Ovary (tissue), 9 donors: ENCODE measurements around the gene TMIGD2. TPM values are rescaled to one million over a fixed set of nuclear protein-coding genes. Genes with fewer than 3 reads are reported as not detected.
A peak's percentile ranks its signal among the peaks of the same experiment; 100 is the strongest.

Experiments
- DNase-seq, 5 donors: peaks; one replicate each; pipeline ENCODE4 v3.0.0-alpha.2; 2019 to 2020
- H3K27ac ChIP-seq, 2 donors: fragments of 200-600 bp; one replicate each; pipeline versions ENCODE4 v1.5.1 to v1.8.0; 2019 to 2022
- H3K27me3 ChIP-seq: fragments of 200-600 bp; one replicate; pipeline ENCODE4 v1.8.0; 2022
- H3K36me3 ChIP-seq: fragments of 200-600 bp; sonication (generic); one replicate; pipeline ENCODE4 v1.5.1; 2019
- H3K4me1 ChIP-seq: one replicate; pipeline ENCODE4 v1.8.1; 2013; ENCODE audit warnings: mild to moderate bottlenecking, moderate library complexity; ENCODE audit not compliant: insufficient read depth
- H3K4me3 ChIP-seq: fragments of 200-600 bp; sonication (generic); one replicate; pipeline ENCODE4 v1.5.1; 2017
- H3K9me3 ChIP-seq, 2 donors: fragments of 200-600 bp in 1 of 2; sonication (generic) in 1 of 2; one replicate each; pipeline versions ENCODE4 v1.5.1 to v1.8.1; 2013 to 2019; ENCODE audit warnings: mild to moderate bottlenecking in 1 of 2, moderate library complexity in 1 of 2
- EP300 ChIP-seq: sonication (generic); formaldehyde crosslinking; IDR thresholded peaks from one replicate; pipeline ENCODE4 v1.6.1; 2017; ENCODE audit warnings: antibody characterized with exemption
- POLR2A ChIP-seq: fragments of 450-650 bp; IDR thresholded peaks from one replicate; pipeline ENCODE4 v1.6.1; 2017; ENCODE audit warnings: antibody characterized with exemption, mild to moderate bottlenecking, moderate library complexity
- WGBS, 3 donors: extraction: QIAGEN DNeasy Blood & Tissue Kit in 1 of 3; methylation state at CpG; one replicate each; pipeline versions ENCODE4 v1.1.5 to v1.1.7; 2013 to 2017; 5-methylcytosine and 5-hydroxymethylcytosine counted together
- intact Hi-C, 4 donors: fragments of 100-400 bp; cut with DNase I; formaldehyde crosslinking; loops; one replicate each; pipeline versions ENCODE4 v1.11.0 to v1.15.1; 2022 to 2023
- polyA plus RNA-seq, 2 donors: library from polyadenylated mRNA; stranded (reverse); fragments of 200-250 nt in 1 of 2; fragments of 350-450 nt in 1 of 2; fragmentation: Illumina TruSeq in 1 of 2; extraction: RNeasy Lipid Tissue Mini Kit (QIAGEN cat#74804) in 1 of 2; gene quantifications; one replicate each; pipeline ENCODE4 v1.2.3, GENCODE V29; 2013 to 2014
- total RNA-seq, 7 donors: library from RNA; depleted of rRNA in 2 of 7; stranded (reverse); fragments of >200 nt in 2 of 7; fragmentation: NEBNext Ultra II Directional in 3 of 7; extraction: Animal tissue kit (Norgen Biotek cat#: 25700) in 3 of 7; gene quantifications; one replicate each; pipeline versions ENCODE4 v1.1.0 to v1.2.4, GENCODE V29; 2016 to 2023
- TF ChIP-seq, protein P1 (sequence below), 3 donors: fragments of 450-650 bp in 2 of 3; fragments of 200-600 bp in 1 of 3; IDR thresholded peaks; one replicate each; pipeline versions ENCODE4 v1.5.1 to v1.8.0; 2016 to 2022; ENCODE audit warnings: antibody characterized with exemption in 3 of 3, mild to moderate bottlenecking in 1 of 3
- donor health status: DM: no; HTN: no; CAD: no; lungs with moderate emphysema.
- donor health status: DM: no; HTN: no; CAD: no.
- donor health status: Bipolar disorder and iron deficiency.
- donor health status: DM: yes; HTN: yes; CAD: no.
- donor health status: DM: no; HTN: no; CAD: no.
- donor health status: DM: yes; HTN: yes; CAD: no.

The TMIGD2 gene
- total and polyA plus RNA-seq, 9 donors, result 0.29 to 0.36 TPM; not detected in 7

DNA sequence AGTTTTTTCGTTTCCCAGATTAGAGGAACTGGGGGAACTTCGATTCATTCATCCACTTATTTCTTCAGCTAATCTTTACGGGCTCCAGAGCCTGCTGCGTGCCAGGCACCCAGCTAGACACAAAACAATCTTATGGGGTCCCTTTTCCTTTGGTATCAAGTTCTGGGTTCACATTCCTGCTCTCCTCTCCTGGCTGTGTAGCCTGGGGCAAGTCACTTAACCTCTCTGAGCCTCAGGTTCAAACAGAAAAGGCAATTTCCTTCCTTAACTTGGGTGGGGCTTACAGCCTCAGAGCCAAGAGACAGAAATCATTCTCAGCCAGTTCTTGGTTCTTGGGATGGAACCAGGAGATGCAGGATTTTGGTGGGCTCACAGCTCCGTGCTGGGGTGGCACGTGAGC is 17.2 kb downstream of the TMIGD2 start:
- no peak for TF ChIP-seq EP300
- TF ChIP-seq, protein P1, sequence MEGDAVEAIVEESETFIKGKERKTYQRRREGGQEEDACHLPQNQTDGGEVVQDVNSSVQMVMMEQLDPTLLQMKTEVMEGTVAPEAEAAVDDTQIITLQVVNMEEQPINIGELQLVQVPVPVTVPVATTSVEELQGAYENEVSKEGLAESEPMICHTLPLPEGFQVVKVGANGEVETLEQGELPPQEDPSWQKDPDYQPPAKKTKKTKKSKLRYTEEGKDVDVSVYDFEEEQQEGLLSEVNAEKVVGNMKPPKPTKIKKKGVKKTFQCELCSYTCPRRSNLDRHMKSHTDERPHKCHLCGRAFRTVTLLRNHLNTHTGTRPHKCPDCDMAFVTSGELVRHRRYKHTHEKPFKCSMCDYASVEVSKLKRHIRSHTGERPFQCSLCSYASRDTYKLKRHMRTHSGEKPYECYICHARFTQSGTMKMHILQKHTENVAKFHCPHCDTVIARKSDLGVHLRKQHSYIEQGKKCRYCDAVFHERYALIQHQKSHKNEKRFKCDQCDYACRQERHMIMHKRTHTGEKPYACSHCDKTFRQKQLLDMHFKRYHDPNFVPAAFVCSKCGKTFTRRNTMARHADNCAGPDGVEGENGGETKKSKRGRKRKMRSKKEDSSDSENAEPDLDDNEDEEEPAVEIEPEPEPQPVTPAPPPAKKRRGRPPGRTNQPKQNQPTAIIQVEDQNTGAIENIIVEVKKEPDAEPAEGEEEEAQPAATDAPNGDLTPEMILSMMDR (IDR thresholded peaks at IDR 0.05), result no peak
- no peak for TF ChIP-seq POLR2A
- Histone ChIP-seq H3K9me3 (no peaks in the 10 kb centered on the region), H3K27me3 (no peaks in the 10 kb centered on the region), H3K4me3 (no peak overlapping the region), H3K27ac (no peak overlapping the region), H3K4me1 (no peaks in the 10 kb centered on the region), H3K36me3 (no peaks in the 10 kb centered on the region)
- DNase-seq, result no peak
- intact Hi-C loops, result no loop called here
- 49 to 70% (median 60%) methylated on average over 6 of the region's 6 CpGs for WGBS, 3 donors

DNA sequence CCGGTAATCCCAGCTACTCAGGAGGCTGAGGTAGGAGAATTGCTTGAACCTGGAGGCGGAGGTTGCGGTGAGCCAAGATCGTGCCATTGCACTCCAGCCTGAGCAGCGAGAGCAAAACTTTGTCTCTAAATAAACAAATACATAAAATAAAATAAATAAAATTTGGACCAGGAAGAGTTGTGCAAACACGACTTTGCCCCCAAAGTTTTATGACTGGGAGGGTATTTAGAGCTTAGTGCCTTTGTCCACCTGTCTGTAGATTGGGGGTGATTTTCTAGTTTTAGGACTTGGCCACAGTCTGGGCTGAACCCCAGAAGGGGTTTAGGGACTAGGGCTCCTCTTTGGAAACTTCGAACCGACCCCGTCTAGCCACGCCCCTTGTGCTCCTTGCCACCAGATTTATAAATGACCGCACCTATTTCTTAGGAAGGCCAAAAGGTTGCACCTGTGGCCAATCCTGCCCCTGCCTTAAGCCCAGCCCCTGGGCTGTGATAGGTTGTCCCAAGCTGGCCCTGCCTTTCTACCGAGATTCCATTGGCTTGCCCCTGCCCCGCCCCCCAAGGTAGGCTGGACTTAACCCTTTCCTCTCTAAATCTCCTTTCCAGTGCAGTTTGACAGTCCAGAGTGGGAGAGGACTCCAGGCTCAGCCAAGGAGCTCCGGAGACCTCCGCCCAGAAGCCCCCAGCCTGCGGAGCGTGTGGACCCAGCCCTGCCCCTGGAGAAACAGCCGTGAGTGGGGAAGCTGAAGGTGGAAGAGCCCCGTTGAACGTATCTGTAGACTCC is 17.8 kb downstream of the TMIGD2 start:
- H3K36me3 ChIP-seq, result no peaks in the 10 kb centered on the region
- no peaks in the 10 kb centered on the region for H3K27me3 ChIP-seq
- peaks cover 3% of the 10 kb centered on the region for H3K4me1 ChIP-seq
- TF ChIP-seq POLR2A, result no peak
- TF ChIP-seq, protein P1 (IDR thresholded peaks at IDR 0.05), result no peak
- TF ChIP-seq EP300, result no peak
- WGBS, 3 donors, result 26 to 29% (median 27%) methylated on average over 20 of the region's 20 CpGs
- H3K4me3 ChIP-seq, result no peak overlapping the region
- no peak for DNase-seq
- no peaks in the 10 kb centered on the region for H3K9me3 ChIP-seq
- intact Hi-C loops, result no loop called here
- H3K27ac ChIP-seq, result no peak overlapping the region

DNA sequence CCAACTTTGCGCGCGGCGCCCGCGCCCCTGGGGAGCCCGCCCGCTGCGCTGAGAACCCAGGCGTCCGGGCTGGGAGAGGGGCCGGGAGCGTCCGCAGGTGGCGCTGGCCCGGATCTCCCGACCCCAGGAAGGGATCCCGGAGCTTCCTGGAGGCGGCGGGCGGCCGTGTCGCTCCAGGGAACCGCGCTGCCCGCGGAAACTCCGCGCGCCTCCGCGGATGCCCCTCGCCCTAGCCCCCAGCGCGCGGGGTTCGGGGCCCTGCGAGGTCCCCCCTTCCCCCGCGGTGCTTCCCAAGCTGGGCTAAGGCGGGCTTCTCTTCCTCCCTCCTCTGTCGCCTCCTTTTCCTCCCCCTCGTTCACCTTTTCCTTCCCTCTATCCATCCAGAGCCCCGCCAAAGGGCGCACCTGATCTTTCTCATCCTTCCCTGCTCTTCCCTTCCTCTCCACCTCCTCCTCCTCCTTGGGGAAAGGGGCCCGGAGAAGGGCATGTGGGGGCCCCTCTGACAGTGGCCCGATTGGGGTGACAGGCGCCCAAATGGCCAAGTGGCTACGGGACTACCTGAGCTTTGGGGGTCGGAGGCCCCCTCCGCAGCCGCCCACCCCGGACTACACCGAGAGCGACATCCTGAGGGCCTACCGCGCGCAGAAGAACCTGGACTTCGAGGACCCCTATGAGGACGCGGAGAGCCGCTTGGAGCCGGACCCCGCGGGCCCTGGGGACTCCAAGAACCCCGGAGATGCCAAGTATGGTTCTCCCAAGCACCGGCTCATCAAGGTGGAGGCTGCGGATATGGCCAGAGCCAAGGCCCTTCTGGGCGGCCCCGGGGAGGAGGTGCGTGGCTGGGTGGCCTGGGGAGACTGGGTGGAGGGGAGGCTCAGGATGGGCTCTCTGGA is 22.4 kb downstream of the TMIGD2 start:
- H3K27me3 ChIP-seq, result no peaks in the 10 kb centered on the region

DNA sequence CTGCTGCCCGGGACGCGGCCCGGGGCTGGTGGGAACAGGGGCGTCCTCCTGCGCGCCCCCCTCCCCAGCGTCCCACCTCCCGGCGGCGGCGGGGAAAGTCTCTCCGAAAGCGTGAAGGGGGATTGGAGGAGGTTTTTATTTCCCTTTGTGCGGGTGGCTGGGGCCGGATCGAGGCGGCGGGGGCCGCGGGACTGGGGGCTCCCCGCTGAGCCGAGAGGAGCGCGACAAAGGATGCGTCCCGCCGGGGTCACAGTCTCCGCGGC is 23.0 kb downstream of the TMIGD2 start:
- Histone ChIP-seq H3K27ac (no peak overlapping the region), H3K9me3 (no peaks in the 10 kb centered on the region), H3K4me1 (peaks cover 3% of the 10 kb centered on the region), H3K4me3 (peak overlapping the region; percentile 24), H3K36me3 (no peaks in the 10 kb centered on the region), H3K27me3 (no peaks in the 10 kb centered on the region)
- TF ChIP-seq POLR2A (no peak), EP300 (no peak)
- TF ChIP-seq, protein P1 (IDR thresholded peaks at IDR 0.05), result no peak
- WGBS, 3 donors, result 0 to 1% (median 0%) methylated on average over 16 to 30 of the region's 30 CpGs
- intact Hi-C loops, result no loop called here
- DNase-seq, result no peak

More for the DNA sequence above, 22.4 kb downstream of the TMIGD2 start:
- H3K4me1 ChIP-seq, result peaks cover 3% of the 10 kb centered on the region
- WGBS, 3 donors, result 2 to 4% (median 3%) methylated on average over 62 to 71 of the region's 71 CpGs
- H3K27ac ChIP-seq, result no peak overlapping the region
- no peaks in the 10 kb centered on the region for H3K9me3 ChIP-seq
- TF ChIP-seq, protein P1 (IDR thresholded peaks at IDR 0.05), result no peak
- TF ChIP-seq EP300 (no peak), POLR2A (no peak)
- H3K4me3 ChIP-seq, result peak overlapping the region; percentile 24
- no peak for DNase-seq
- intact Hi-C loops, result no loop called here
- H3K36me3 ChIP-seq, result no peaks in the 10 kb centered on the region
